Gastrocnemius medialis (tissue), 4 donors: Measurements from ENCODE around the gene PLXND1.

Experiments used
- POLR2A ChIP-seq, 2 donors: fragments of 450-650 bp; IDR thresholded peaks; one replicate each; pipeline ENCODE4 v1.6.1; 2017; ENCODE audit warnings: antibody characterized with exemption in 2 of 2, mild to moderate bottlenecking in 2 of 2, moderate library complexity in 2 of 2
- TF ChIP-seq, protein P1 (sequence below), 5 experiments: fragments of 450-650 bp in 3 of 5; fragments of 200-600 bp in 2 of 5; sonication (generic) in 2 of 5; IDR thresholded peaks in 4 of 5; conservative IDR thresholded peaks in 1 of 5; 1 replicate in 4 of 5; 2 replicates in 1 of 5; pipeline ENCODE4 v1.5.1; 2016 to 2019; ENCODE audit warnings: antibody characterized with exemption in 5 of 5, mild to moderate bottlenecking in 3 of 5, moderate library complexity in 3 of 5

DNA sequence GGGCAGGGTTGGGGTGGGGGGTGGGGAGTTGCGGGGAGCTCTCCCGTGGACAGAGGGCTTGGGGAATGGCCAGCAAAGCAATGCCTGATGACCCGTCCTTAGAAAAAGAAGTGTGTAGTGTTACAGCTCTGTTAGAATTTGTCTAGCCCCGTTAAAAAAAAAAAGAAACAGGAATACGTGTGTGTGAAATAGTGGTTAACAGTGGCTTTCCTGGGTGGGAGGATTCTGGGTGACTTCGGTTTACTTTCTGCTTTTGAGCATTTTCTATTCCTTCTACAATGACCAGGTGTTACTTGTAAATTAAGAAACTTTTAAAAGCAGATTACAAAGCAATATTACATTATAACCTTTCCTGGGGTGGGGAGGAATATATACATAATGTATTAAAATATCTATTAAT lies 38.5 kb downstream of the PLXND1 start:
- TF ChIP-seq, protein P1, sequence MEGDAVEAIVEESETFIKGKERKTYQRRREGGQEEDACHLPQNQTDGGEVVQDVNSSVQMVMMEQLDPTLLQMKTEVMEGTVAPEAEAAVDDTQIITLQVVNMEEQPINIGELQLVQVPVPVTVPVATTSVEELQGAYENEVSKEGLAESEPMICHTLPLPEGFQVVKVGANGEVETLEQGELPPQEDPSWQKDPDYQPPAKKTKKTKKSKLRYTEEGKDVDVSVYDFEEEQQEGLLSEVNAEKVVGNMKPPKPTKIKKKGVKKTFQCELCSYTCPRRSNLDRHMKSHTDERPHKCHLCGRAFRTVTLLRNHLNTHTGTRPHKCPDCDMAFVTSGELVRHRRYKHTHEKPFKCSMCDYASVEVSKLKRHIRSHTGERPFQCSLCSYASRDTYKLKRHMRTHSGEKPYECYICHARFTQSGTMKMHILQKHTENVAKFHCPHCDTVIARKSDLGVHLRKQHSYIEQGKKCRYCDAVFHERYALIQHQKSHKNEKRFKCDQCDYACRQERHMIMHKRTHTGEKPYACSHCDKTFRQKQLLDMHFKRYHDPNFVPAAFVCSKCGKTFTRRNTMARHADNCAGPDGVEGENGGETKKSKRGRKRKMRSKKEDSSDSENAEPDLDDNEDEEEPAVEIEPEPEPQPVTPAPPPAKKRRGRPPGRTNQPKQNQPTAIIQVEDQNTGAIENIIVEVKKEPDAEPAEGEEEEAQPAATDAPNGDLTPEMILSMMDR (IDR thresholded peaks at IDR 0.05 in 4 of 5, conservative IDR thresholded peaks at IDR 0.05 in 1 of 5): no peak
- TF ChIP-seq POLR2A (IDR thresholded peaks at IDR 0.05): no peak
